Thoracic aorta (tissue), 2 donors: ENCODE data around the gene IFRD2. TPM values are rescaled to one million over a fixed set of nuclear protein-coding genes. Genes with fewer than 3 reads are reported as not detected.
A peak's percentile ranks its signal among the peaks of the same experiment; 100 is the strongest.
"Not testable (repeated sequence)": the region's sequence is repeated elsewhere in the genome, so short reads cannot be mapped to it uniquely, and the experiment has no call there.

Source experiments
- ATAC-seq: fragments of 150-250 bp; one replicate; pipeline ENCODE4 v1.8.0; 2017; ENCODE audit warnings: low read depth; ENCODE audit not compliant: insufficient number of reproducible peaks, low FRiP score
- DNase-seq: peaks from one replicate; pipeline ENCODE4 v3.0.0-alpha.2; 2020; ENCODE audit warnings: low spot score
- H3K27ac ChIP-seq, 2 donors: fragments of 200-600 bp; sonication (generic); 1 replicate in 1 of 2; 2 replicates in 1 of 2; pipeline ENCODE4 v1.5.1; 2016; ENCODE audit warnings: mild to moderate bottlenecking in 2 of 2, moderate library complexity in 2 of 2
- H3K27me3 ChIP-seq: fragments of 200-600 bp; sonication (generic); replicated peaks from 2 replicates; pipeline ENCODE4 v1.6.0; 2016; ENCODE audit warnings: mild to moderate bottlenecking; ENCODE audit not compliant: insufficient read depth
- H3K36me3 ChIP-seq: fragments of 200-600 bp; sonication (generic); one replicate; pipeline ENCODE4 v1.5.1; 2016
- H3K4me1 ChIP-seq, 2 donors: fragments of 200-600 bp; sonication (generic); 1 replicate in 1 of 2; 2 replicates in 1 of 2; pipeline versions ENCODE4 v1.5.1 to v1.6.0; 2016; ENCODE audit warnings: low read depth in 2 of 2, mild to moderate bottlenecking in 1 of 2; ENCODE audit not compliant: control insufficient read depth in 1 of 2
- H3K4me3 ChIP-seq: fragments of 200-600 bp; sonication (generic); 2 replicates; pipeline ENCODE4 v1.5.1; 2016; ENCODE audit warnings: mild to moderate bottlenecking
- H3K9me3 ChIP-seq: fragments of 200-600 bp; sonication (generic); 2 replicates; pipeline ENCODE4 v1.5.1; 2016
- CTCF ChIP-seq: fragments of 200-600 bp; sonication (generic); IDR thresholded peaks from one replicate; pipeline ENCODE4 v1.5.1; 2019; ENCODE audit warnings: antibody characterized with exemption
- total RNA-seq, 2 donors: library from RNA; depleted of rRNA; stranded (reverse); fragments of >200 nt; gene quantifications; one replicate each; pipeline versions ENCODE4 v1.1.0 to v1.2.3, GENCODE V29; 2016

The IFRD2 gene
- total RNA-seq, 2 donors from 2014 or later: 43.3 to 118 TPM

DNA sequence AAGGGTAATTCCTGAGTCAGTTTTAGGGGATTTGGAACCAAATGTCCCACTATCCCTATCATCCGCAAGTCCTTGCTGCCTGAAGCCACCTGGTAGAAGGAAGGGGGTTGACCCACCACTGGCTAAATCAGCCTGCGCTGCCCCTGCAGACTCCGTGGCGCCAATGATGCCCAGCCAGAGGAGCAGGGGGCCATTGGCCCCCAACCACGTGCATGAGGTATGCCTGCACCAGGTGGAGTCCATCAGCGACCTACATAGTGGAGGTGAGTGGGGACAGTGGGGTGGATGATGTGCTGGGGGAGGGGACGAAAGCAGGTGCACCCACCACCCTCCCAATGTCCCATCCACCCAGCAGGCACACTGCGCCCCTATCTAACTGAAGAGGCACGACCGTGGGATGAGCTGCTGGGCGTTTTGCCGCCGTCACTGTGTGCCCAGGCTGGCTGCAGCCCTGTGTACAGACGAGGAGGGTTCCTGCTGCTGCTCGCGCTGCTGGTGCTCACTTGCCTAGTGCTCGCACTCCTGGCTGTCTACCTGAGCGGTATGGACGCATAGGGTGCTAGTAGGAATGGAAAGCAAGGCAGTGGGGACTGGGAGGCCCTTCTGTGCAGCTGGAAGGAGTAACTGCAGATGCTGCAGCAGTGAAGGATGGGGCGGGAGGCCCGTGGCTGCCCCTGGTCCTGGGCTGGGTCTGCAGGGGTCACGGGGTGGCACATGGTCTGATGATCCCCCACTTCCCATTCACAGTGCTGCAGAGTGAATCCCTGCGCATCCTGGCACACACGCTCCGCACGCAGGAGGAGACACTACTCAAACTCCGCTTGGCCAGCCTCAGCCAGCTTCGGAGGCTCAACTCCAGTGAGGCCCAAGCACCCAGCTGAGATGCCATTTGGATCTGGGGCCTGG is 5.7 kb downstream of the IFRD2 start:
- no peak for TF ChIP-seq CTCF
- Histone ChIP-seq H3K27me3 (no peaks in the 10 kb centered on the region), H3K27ac (no peak overlapping the region), H3K36me3 (peaks cover 27% of the 10 kb centered on the region), H3K9me3 (no peaks in the 10 kb centered on the region), H3K4me1 (peaks cover 5 to 9% of the 10 kb centered on the region in 2 donors), H3K4me3 (no peak overlapping the region)
- ATAC-seq (no peak), DNase-seq (no peak)

DNA sequence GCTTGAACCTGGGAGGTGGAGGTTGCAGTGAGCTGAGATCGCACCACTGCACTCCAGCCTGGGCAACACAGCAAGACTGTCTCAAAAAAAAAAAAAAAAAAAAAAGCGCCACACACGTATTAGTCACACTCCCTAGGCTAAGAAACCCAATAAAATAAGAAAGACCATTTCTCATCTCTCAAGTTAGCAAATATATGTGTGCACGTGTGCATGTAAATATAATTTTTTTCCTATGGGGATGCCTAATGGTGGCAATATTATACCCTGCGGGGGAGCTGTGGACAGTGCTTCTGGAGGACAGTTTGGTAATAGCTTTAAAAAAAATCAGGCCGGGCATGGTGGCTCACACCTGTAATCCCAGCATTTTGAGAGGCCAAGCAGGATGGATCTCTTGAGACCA is 8.1 kb downstream of the IFRD2 start:
- not testable (repeated sequence) for H3K4me1 ChIP-seq, DNase-seq, H3K9me3 ChIP-seq, H3K27me3 ChIP-seq, H3K27ac ChIP-seq, ATAC-seq, H3K4me3 ChIP-seq
- H3K36me3 ChIP-seq: peaks cover 19% of the 10 kb centered on the region

- Histone ChIP-seq H3K4me1 (peaks cover 4 to 13% of the 10 kb centered on the region in 2 donors), H3K27ac (peak overlapping the region; percentile 34 to 56), H3K27me3 (no peaks in the 10 kb centered on the region), H3K4me3 (no peak overlapping the region), H3K9me3 (no peaks in the 10 kb centered on the region), H3K36me3 (peaks cover 6% of the 10 kb centered on the region)
- no peak for TF ChIP-seq CTCF
- DNase-seq (no peak), ATAC-seq (no peak)
Measured at GRCh38 chr3:50279255-50280016, 12.8 kb downstream of the IFRD2 start.

DNA sequence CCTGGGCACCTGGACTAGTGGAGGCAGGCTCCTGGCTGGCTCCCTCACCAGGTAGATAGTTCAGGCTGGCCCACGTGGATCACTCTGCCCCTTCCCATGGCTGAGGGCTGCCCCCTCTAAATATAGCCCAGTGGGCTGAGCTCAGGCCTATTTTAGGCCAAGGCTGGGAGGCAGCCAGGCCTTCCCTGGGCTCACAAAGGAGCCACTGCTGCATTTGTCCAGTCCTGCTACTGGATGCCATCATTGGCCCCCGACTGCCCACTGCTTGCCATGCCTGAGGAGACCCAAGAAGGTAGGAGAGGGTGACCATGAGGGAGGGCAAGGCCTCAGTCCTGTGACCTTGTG is 13.4 kb downstream of the IFRD2 start, which contains the start of gene LSMEM2:
LSMEM2 (plus strand) TSS at position 208 of the 345 bp plus-strand sequence; CDS start at position 235, 27 bp downstream.
- H3K4me1 ChIP-seq: peaks cover 4 to 13% of the 10 kb centered on the region in 2 donors
- no peaks in the 10 kb centered on the region for H3K9me3 ChIP-seq
- no peak for DNase-seq
- H3K27me3 ChIP-seq: no peaks in the 10 kb centered on the region
- ATAC-seq: no peak
- H3K36me3 ChIP-seq: peaks cover 6% of the 10 kb centered on the region
- H3K4me3 ChIP-seq: no peak within 1 kb of the TSS
- H3K27ac ChIP-seq: peak within 1 kb of the TSS; percentile 34 to 56
- no peak for TF ChIP-seq CTCF

DNA sequence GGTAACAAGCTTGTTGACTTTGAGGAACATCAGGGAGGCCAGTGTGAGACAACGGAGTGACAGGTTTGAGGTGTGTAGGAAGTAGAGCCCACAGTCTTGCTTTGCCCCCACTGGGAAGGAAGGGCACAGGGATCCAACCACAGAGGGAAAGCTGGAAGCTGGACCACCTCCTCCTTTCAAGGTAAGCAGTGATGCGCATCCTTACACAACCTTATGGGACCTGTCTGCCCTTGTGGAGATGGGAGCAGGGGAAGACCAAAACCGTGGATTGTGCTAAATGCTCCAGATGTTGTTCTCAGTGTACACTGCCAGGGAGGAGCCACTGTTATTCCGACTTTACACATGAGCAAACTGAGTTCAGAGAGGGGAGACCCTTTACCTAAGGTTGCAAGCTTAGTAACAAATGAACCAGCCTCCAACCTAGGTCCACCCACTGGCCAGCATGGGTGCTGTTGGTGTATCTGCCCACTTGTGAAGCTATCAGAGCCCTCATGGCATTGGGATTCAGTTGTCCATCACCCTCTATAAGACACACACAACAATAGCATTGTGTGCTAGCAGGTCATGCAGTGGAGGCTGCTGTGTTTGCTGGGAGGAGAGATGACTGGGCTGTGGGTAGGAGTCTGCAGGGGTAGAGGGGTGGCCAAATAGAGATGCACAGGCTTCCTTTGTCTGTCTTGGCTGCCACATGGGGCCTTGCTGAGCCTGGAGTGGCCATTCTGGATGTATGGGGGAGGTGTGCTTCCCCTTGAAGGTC is 13.9 kb downstream of the IFRD2 start:
- no peak overlapping the region for H3K4me3 ChIP-seq
- ATAC-seq (no peak), DNase-seq (no peak)
- peaks cover 4 to 16% of the 10 kb centered on the region in 2 donors for H3K4me1 ChIP-seq
- H3K27me3 ChIP-seq: no peaks in the 10 kb centered on the region
- H3K36me3 ChIP-seq: peaks cover 6% of the 10 kb centered on the region
- no peaks in the 10 kb centered on the region for H3K9me3 ChIP-seq
- H3K27ac ChIP-seq: peak overlapping the region; percentile 25 to 56
- TF ChIP-seq CTCF: no peak
